ENCODE results near the gene LRMDA. TPM values are rescaled to one million over a fixed set of nuclear protein-coding genes. Genes with fewer than 3 reads are reported as not detected.

The LRMDA gene
- total RNA-seq, 3 donors from 2014 or later (not counting 1 experiment from before 2014, with no cell fraction given), result 1.4 to 2.4 (median 2.1) TPM

DNA sequence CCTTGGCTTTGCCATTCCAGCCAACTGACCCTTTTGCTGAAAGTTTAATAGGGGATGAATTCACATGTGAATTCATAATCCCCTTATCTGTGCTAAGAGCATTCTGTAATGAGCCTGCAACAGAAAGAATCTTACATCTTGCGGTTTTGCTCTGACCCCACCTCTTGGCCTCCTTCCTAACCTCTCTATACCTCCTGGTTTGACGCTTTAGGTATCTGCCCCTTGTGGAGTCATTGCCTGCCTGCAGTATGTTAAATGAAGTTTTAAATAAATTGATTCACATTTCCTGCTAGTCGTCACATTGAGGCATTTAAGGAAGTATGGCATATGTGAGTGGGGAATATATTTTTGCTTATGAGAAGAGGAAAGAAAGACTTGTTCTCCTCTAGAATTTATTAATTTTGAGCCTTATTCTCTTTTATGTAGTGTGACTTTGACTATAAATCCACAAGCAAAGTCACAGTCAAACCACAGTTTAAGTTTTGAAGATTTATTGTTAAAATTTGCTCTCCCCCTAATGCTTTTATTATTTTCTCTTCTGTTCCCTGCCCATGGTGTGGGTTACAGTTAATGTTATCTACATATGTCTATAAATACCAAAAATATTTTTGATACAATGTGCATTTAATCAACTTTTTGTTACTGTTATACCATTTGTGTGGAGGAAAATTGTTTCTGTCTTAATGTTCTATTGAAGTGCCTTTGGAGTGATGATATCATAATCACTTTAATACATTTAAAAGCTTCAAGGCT, 60.9 kb downstream of the LRMDA start:
- H3K27me3 Mint-ChIP-seq (ENCODE audit: low read depth in 2 of 2), result peaks cover 3 to 8% of the 10 kb centered on the region in 2 donors
- H3K36me3 ChIP-seq (ENCODE audit: control insufficient read depth, insufficient read depth, low read length), result no peaks in the 10 kb centered on the region
- H3K27me3 ChIP-seq (ENCODE audit: control insufficient read depth, insufficient read depth, low read length), result no peaks in the 10 kb centered on the region
- no peaks in the 10 kb centered on the region for H3K9me3 ChIP-seq (ENCODE audit: control insufficient read depth, insufficient read depth, low read length)
- no peaks in the 10 kb centered on the region for H3K4me1 Mint-ChIP-seq
- H3K27ac ChIP-seq (ENCODE audit: low read length), result no peak overlapping the region
- no peak overlapping the region for H3K4me3 ChIP-seq (ENCODE audit: low read length)
- ATAC-seq (no peak), DNase-seq (no peak)
- H3K9me3 Mint-ChIP-seq, result no peaks in the 10 kb centered on the region
- WGBS (ENCODE audit: insufficient coverage), result 47% methylated on average over 3 of the region's 3 CpGs
- TF ChIP-seq, protein P1, sequence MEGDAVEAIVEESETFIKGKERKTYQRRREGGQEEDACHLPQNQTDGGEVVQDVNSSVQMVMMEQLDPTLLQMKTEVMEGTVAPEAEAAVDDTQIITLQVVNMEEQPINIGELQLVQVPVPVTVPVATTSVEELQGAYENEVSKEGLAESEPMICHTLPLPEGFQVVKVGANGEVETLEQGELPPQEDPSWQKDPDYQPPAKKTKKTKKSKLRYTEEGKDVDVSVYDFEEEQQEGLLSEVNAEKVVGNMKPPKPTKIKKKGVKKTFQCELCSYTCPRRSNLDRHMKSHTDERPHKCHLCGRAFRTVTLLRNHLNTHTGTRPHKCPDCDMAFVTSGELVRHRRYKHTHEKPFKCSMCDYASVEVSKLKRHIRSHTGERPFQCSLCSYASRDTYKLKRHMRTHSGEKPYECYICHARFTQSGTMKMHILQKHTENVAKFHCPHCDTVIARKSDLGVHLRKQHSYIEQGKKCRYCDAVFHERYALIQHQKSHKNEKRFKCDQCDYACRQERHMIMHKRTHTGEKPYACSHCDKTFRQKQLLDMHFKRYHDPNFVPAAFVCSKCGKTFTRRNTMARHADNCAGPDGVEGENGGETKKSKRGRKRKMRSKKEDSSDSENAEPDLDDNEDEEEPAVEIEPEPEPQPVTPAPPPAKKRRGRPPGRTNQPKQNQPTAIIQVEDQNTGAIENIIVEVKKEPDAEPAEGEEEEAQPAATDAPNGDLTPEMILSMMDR (IDR thresholded peaks at IDR 0.05), result no peak
- H3K4me3 Mint-ChIP-seq, result no peak overlapping the region
- no peaks in the 10 kb centered on the region for H3K4me1 ChIP-seq (ENCODE audit: control insufficient read depth, insufficient read depth, low read length)
- no peaks in the 10 kb centered on the region for H3K36me3 Mint-ChIP-seq
- no peak overlapping the region for H3K27ac Mint-ChIP-seq
- intact Hi-C loops (cut with micrococcal nuclease), result no loop called here

DNA sequence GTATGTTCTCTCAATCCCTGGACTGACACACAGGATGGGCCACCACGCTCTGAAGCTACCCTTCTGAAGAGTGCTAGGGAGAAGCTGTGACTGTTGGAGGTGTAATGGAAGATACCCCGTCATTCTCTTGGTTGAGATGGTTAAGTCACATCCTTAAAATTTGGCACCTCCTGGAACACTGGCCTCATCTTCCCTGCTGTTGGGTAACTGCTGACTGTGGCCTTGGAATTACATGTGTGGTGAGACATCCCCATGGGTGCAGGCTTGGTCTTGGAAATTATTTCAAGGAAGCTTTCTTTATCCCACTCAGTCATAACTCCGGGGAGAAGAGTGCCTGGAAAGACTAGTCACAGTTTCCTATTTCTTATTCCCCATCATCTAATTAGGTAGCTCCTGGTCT, 62.0 kb downstream of the LRMDA start:
- Mint-ChIP-seq H3K4me1 (no peaks in the 10 kb centered on the region), H3K36me3 (no peaks in the 10 kb centered on the region), H3K4me3 (no peak overlapping the region), H3K27me3 (ENCODE audit: low read depth in 2 of 2) (peaks cover 3 to 8% of the 10 kb centered on the region in 2 donors), H3K27ac (no peak overlapping the region), H3K9me3 (no peaks in the 10 kb centered on the region)
- H3K27me3 ChIP-seq (ENCODE audit: control insufficient read depth, insufficient read depth, low read length), result no peaks in the 10 kb centered on the region
- ATAC-seq (no peak), DNase-seq (no peak)
- WGBS (ENCODE audit: insufficient coverage), result 88% methylated on average over 3 of the region's 3 CpGs
- no peaks in the 10 kb centered on the region for H3K4me1 ChIP-seq (ENCODE audit: control insufficient read depth, insufficient read depth, low read length)
- H3K9me3 ChIP-seq (ENCODE audit: control insufficient read depth, insufficient read depth, low read length), result no peaks in the 10 kb centered on the region
- H3K4me3 ChIP-seq (ENCODE audit: low read length), result no peak overlapping the region
- H3K27ac ChIP-seq (ENCODE audit: low read length), result no peak overlapping the region
- H3K36me3 ChIP-seq (ENCODE audit: control insufficient read depth, insufficient read depth, low read length), result no peaks in the 10 kb centered on the region
- TF ChIP-seq, protein P1 (IDR thresholded peaks at IDR 0.05), result no peak
- intact Hi-C loops (cut with micrococcal nuclease), result no loop called here

DNA sequence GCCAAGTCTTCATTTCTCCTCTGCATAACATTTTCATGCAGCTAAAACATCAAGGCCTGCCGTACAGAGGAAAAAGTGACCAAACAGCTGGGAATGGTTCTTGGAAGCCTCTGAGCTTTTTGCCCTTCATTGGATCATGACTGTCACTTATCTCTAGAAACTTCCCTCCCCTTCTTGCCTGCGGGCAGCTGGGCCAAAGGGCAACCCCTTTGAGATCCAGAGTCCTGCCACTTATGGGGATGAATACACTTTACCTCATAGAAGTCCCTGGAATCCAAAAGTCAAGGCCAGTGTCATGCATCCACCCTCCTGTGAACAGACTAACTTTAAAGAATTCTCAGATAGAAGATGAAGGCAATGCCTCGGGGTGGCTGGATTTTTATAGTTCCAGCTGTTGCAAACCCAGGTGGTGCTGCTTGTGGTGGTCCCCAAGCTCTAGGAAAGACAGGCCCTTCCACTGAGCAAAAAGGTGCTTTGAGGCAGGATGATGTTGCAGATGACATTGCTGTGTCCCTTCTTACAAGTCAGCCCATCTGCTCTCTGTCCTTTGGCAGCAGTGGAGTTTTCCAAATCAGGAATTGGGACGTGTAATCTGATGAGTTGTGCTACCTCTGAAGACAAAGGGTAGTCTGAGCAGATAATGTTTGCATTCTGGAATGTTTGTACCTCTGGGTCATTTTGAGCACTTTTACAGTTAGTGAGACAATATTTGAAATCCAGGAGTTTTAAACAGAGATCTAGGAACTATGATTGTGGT, 64.2 kb downstream of the LRMDA start:
- no peaks in the 10 kb centered on the region for H3K4me1 ChIP-seq (ENCODE audit: control insufficient read depth, insufficient read depth, low read length)
- no peak overlapping the region for H3K4me3 Mint-ChIP-seq
- no peak overlapping the region for H3K27ac Mint-ChIP-seq
- intact Hi-C loops (cut with micrococcal nuclease), result no loop called here
- peaks cover 0 to 8% of the 10 kb centered on the region in 2 donors for H3K27me3 Mint-ChIP-seq (ENCODE audit: low read depth in 2 of 2)
- no peak overlapping the region for H3K27ac ChIP-seq (ENCODE audit: low read length)
- H3K4me1 Mint-ChIP-seq, result no peaks in the 10 kb centered on the region
- DNase-seq (no peak), ATAC-seq (no peak)
- no peaks in the 10 kb centered on the region for H3K36me3 ChIP-seq (ENCODE audit: control insufficient read depth, insufficient read depth, low read length)
- no peaks in the 10 kb centered on the region for H3K9me3 Mint-ChIP-seq
- TF ChIP-seq, protein P1 (IDR thresholded peaks at IDR 0.05), result no peak
- WGBS (ENCODE audit: insufficient coverage), result 66% methylated on average over 4 of the region's 4 CpGs
- no peaks in the 10 kb centered on the region for H3K36me3 Mint-ChIP-seq
- no peak overlapping the region for H3K4me3 ChIP-seq (ENCODE audit: low read length)
- H3K27me3 ChIP-seq (ENCODE audit: control insufficient read depth, insufficient read depth, low read length), result no peaks in the 10 kb centered on the region
- no peaks in the 10 kb centered on the region for H3K9me3 ChIP-seq (ENCODE audit: control insufficient read depth, insufficient read depth, low read length)

Measured in natural killer cell (primary cell).